Activated CD4-positive, alpha-beta T cell treated with anti-CD3 and anti-CD28 coated beads, Interleukin-2, amount 50 U/mL, for 4 hours (primary cell): ENCODE measurements around the gene MAP2K5.

Experiments used
- DNase-seq, 2 experiments: peaks; one replicate each; pipeline ENCODE4 v3.0.0-alpha.2; 2020

Gene MAP2K5

GRCh38 chr15:67560320-67560719, 17.8 kb downstream of the MAP2K5 start:
- DNase-seq: no peak

- DNase-seq: no peak
Measured at GRCh38 chr15:67563092-67563491, 20.6 kb downstream of the MAP2K5 start.

GRCh38 chr15:67564021-67564967, 21.8 kb downstream of the MAP2K5 start:
- no peak for DNase-seq

DNA sequence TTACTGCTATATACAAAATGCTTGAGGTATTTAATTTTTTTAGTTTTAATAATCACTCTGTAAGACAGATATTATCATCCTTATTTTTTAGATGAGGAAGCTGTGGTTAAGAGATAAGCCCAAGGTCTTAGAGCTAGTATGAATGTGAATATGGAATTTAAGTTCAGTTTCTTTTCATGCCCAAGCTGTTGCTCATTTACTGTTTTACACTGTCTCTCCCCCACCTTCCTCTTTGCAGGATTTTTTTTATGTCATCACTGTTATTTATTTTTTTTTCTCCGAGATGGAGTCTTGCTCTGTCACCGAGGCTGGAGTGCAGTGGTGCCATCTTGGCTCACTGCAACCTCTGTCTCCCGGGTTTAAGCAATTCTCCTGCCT, 22.5 kb downstream of the MAP2K5 start:
- DNase-seq: no peak

GRCh38 chr15:67569668-67570067, 27.2 kb downstream of the MAP2K5 start:
- DNase-seq: no peak

- no peak for DNase-seq
Measured at GRCh38 chr15:67570875-67571647, 28.6 kb downstream of the MAP2K5 start.

GRCh38 chr15:67571648-67572415, 29.3 kb downstream of the MAP2K5 start:
- DNase-seq: no peak

DNA sequence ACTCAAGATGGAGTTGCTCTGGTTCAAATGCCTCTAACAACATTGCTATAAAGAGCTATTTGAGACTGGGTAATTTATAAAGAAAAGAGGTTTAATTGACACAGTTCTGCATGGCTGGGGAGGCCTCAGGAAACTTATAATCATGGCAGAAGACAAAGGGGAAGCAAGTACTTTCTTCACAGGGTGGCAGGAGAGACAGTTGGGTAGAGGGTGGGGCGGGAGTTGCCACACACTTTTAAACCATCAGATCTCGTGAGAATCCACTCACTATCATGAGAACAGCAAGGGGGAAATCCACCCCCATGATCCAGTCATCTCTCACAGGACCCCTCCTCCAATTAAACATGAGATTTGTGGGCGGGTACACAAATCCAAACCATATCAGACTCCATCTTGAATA, 30.7 kb downstream of the MAP2K5 start:
- no peak for DNase-seq

GRCh38 chr15:67575039-67575502, 32.6 kb downstream of the MAP2K5 start:
- no peak for DNase-seq

DNA sequence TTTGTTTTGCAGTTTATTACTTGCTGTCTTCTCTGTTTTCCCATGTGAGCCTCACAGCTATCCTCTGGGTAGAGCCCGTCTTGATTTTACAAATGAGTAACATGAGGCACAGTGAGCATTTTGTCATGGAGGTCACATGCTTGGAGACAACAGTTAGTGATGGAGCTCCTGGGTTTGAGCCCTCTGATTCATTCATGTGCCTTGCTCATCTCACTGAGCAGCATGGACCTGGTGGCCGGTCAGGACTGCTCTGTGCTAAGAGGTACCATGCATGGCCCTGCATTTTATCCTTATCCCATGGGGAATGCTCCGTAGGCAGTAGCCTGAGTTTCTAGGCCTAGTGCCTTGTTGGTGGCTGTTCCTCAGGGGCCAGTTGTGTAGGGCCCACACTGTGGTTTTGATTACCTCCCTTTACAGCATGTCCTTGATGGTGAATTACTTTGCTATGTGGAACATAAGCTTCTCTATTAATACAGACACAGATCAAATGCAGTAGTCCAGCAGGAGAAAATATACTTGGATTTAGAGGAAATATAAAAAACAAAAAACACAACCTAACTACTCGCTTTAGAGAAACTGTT, 35.6 kb downstream of the MAP2K5 start:
- no peak for DNase-seq

- DNase-seq: no peak
Measured at GRCh38 chr15:67579164-67579563, 36.7 kb downstream of the MAP2K5 start.

DNA sequence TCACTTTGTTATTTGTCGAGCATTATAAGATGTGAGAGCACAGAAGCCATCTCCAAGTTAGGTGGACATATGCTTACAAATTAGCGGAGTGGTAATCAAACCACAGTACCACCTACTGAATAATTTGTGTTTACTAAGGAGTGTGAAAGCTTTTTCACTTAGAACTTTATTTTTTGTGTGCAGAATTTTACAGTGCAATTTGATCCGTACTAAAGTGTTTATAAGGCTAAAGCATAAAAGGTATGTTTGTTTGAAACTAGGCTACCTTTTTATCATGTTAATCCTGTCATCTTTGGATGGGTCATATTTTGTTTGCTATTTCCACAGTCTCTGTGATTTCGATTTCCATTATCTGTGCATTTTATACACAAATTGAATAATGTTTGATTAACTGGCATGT, 37.5 kb downstream of the MAP2K5 start:
- DNase-seq: no peak

GRCh38 chr15:67584157-67584556, 41.7 kb downstream of the MAP2K5 start:
- no peak for DNase-seq

GRCh38 chr15:67585681-67586080, 43.2 kb downstream of the MAP2K5 start:
- DNase-seq: no peak

- DNase-seq: no peak
Measured at GRCh38 chr15:67587331-67587730, 44.8 kb downstream of the MAP2K5 start.

- no peak for DNase-seq
Measured at GRCh38 chr15:67587754-67588153, 45.3 kb downstream of the MAP2K5 start.

DNA sequence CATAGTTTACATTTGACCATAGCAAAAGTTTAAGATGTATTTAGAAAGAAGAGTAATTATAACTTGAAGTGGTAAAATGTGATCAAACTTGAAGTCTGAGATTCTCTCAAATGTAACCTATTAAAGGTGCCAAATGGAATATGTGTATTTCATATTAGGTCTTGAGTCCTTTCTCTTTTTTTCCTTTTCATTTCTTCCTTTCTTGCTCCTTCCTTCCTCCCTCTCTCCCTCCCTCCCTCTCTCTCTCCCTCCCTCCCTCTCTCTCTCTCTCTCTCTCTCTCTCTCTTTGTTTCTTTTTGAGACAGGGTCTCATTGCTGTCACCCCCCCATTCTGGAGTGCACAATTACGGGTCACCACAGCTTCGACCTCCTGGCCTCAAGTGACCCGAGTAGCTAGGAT, 47.7 kb downstream of the MAP2K5 start:
- no peak for DNase-seq

GRCh38 chr15:67592245-67592644, 49.7 kb downstream of the MAP2K5 start:
- no peak for DNase-seq

DNA sequence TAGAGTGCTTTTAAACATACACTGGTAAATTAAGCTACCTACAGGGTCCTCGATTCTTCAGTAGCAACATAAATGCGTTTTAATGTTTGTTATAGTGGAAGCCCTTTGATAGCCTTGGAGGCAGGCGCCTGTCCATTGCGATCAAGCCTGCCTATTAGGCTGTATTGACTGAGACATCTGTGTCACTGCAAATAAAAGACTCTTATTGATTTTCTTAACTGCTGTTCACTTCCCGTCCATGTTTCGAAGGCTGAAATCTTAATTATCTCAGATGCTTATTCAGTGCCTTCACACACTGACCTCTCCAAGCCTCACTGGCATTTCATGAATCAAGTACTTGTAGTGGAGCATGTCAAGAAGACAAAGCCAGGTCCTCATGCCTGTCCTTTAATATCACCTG, 51.1 kb downstream of the MAP2K5 start:
- no peak for DNase-seq

DNA sequence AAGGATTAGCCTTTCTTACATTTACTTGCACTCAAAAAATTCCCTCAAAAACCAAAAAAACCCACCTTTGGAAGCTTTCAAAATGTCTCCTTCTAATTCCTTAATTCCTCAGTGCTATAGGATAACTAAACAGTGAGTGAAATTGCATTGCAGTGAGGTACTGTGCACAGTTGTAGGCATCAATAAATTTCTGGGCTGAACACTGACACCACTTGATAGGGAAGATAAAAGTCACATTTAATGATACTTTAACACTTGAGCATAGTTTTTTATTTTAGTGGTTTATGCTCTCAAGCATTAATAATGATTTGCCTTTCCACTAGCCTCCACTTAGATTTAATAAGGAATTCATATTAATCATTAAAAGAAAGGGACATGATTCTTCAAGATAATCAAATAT, 52.3 kb downstream of the MAP2K5 start:
- no peak for DNase-seq

DNA sequence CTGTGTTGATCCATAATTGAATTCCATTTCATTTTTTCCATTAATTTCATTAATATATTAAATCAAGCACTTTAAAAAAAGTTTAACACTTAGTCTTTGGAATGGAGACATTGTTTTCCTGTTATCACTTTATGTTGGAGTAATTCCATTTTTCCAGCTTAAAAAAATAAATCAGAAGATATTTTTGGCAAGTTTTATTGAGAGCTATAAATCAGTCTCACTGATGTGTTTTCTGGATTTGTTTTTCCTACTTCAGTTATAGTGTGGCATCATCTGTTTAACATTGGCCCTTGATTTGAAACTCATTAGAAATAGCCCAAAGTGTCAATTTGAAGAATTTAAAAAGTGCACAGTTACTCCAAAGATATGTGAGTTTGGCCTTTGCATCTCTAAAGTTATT, 53.1 kb downstream of the MAP2K5 start:
- DNase-seq: no peak

DNA sequence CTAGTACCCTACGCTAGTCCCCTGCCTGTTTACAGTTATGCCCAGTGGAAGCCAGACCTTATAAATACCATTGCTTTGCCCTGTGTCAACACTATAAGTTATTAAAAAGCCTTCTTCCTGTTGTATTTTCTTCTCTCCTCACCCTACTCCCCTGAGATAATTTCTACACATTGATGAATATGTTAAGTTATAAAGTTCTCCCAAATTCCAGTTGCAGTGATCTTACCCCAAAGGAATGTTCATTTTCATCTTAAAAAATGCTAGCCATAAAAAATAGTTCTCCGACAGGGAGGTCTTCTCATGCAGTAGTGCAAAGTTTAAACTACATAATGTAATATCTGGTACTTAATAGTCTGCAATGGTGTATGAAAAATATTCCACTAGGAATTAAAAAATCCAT, 58.6 kb downstream of the MAP2K5 start:
- no peak for DNase-seq

DNA sequence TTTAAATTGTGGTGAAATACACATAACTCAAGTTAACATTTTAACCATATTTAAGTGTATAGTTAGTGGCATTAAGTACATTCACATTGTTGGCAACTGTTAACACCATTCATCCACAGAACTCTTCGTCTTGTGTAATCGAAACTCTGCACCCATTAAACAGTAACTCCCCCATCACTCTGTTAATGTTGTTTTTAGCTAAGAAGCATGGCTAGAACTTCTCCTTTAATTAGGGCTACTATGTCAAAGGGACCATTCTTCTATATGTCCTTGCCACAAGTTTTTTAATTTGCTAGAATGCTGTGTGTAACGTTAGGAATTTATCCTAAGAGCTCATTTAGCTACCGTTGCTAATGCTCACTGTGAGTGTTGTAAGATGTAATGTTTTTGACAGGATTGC, 60.6 kb downstream of the MAP2K5 start:
- DNase-seq: no peak
